ENCODE data around the gene SLC4A5.

DNA sequence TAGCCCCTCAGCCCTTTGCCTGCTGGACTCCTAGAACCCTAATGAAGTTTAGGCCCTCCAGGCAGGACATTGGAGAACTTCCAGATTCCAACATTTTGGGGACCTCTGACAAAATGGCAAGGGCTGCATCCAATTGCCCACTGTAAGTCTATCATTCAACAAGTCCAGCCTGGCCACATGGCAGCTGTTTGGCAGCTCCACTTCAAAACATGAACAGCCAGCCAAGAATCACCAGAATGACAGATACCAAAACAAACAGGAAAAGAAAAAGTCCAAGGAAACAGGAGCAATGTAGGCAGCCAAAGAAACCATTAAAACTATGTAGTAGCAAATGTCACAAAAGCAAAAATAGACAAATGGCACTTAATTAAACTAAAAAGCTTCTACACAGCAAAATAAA lies 25.5 kb downstream of the SLC4A5 start:
- no peak for TF ChIP-seq POLR2A (IDR thresholded peaks at IDR 0.05; ENCODE audit: extremely low read depth, insufficient read length)
- TF ChIP-seq, protein P1, sequence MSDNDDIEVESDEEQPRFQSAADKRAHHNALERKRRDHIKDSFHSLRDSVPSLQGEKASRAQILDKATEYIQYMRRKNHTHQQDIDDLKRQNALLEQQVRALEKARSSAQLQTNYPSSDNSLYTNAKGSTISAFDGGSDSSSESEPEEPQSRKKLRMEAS (IDR thresholded peaks at IDR 0.05; ENCODE audit: low read depth, low read length): no peak

Data from NB4 (cell line).